Chondrocyte (in vitro differentiated cells): ENCODE measurements around the gene KAZN. TPM values are rescaled to one million over a fixed set of nuclear protein-coding genes. Genes with fewer than 3 reads are reported as not detected.

ENCODE experiments used
- DNase-seq: peaks from one replicate; pipeline ENCODE4 v3.0.0; 2021; ENCODE audit warnings: mixed read lengths, low spot score
- H3K27ac Mint-ChIP-seq: one replicate; pipeline ENCODE4 v1.8.0; 2021; ENCODE audit warnings: mild to moderate bottlenecking, moderate library complexity, mixed read lengths; ENCODE audit not compliant: unreplicated experiment
- H3K27me3 Mint-ChIP-seq: 2 replicates; pipeline ENCODE4 v1.8.0; 2021; ENCODE audit warnings: low read depth, mixed read lengths
- H3K36me3 Mint-ChIP-seq: 2 replicates; pipeline ENCODE4 v1.8.0; 2021; ENCODE audit warnings: low read depth, mixed read lengths
- H3K4me1 Mint-ChIP-seq: 2 replicates; pipeline ENCODE4 v1.8.0; 2021; ENCODE audit warnings: low read depth, mild to moderate bottlenecking, mixed read lengths
- H3K4me3 Mint-ChIP-seq: one replicate; pipeline ENCODE4 v1.8.0; 2021; ENCODE audit warnings: mild to moderate bottlenecking, moderate library complexity, mixed read lengths; ENCODE audit not compliant: unreplicated experiment
- H3K9me3 Mint-ChIP-seq: 2 replicates; pipeline ENCODE4 v1.8.0; 2021; ENCODE audit warnings: low read depth, mixed read lengths
- total RNA-seq: library from RNA; stranded (reverse); gene quantifications from 3 replicates; pipeline ENCODE4 v1.2.1, GENCODE V29; 2021
- TF ChIP-seq, protein P1 (sequence below): fragments of 200-600 bp; sonication (generic); IDR thresholded peaks from 2 replicates; pipeline ENCODE4 v1.5.0; 2021; ENCODE audit warnings: antibody characterized with exemption, mild to moderate bottlenecking, moderate library complexity

KAZN gene
- total RNA-seq, 1 donor from 2014 or later, result 29.6 TPM

DNA sequence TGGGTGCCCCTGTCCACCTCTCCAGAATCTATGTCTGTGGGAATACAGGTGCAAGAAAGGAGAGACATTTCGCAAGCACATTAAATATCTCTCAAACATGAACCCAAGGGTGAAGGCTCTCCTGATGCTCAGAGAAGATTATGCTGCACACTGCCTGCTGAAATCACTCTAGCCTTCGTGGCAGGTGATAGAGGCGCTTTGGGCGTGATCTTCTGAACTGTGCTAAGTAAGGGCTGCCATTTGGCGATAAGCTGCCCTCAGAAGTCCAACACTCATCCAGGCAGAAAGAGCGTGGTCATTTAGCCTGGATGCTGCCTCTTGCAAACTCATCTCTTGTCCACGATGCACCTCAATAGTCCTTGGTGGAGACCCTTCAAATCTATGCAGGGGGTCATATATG lies 241.9 kb downstream of the KAZN start:
- H3K9me3 Mint-ChIP-seq, result peaks cover 20% of the 10 kb centered on the region
- no peak overlapping the region for H3K27ac Mint-ChIP-seq
- TF ChIP-seq, protein P1, sequence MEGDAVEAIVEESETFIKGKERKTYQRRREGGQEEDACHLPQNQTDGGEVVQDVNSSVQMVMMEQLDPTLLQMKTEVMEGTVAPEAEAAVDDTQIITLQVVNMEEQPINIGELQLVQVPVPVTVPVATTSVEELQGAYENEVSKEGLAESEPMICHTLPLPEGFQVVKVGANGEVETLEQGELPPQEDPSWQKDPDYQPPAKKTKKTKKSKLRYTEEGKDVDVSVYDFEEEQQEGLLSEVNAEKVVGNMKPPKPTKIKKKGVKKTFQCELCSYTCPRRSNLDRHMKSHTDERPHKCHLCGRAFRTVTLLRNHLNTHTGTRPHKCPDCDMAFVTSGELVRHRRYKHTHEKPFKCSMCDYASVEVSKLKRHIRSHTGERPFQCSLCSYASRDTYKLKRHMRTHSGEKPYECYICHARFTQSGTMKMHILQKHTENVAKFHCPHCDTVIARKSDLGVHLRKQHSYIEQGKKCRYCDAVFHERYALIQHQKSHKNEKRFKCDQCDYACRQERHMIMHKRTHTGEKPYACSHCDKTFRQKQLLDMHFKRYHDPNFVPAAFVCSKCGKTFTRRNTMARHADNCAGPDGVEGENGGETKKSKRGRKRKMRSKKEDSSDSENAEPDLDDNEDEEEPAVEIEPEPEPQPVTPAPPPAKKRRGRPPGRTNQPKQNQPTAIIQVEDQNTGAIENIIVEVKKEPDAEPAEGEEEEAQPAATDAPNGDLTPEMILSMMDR, result no peak
- no peak overlapping the region for H3K4me3 Mint-ChIP-seq
- H3K27me3 Mint-ChIP-seq, result peaks cover 7% of the 10 kb centered on the region
- peaks cover 4% of the 10 kb centered on the region for H3K4me1 Mint-ChIP-seq
- peaks cover 5% of the 10 kb centered on the region for H3K36me3 Mint-ChIP-seq
- peak; percentile 20 for DNase-seq

DNA sequence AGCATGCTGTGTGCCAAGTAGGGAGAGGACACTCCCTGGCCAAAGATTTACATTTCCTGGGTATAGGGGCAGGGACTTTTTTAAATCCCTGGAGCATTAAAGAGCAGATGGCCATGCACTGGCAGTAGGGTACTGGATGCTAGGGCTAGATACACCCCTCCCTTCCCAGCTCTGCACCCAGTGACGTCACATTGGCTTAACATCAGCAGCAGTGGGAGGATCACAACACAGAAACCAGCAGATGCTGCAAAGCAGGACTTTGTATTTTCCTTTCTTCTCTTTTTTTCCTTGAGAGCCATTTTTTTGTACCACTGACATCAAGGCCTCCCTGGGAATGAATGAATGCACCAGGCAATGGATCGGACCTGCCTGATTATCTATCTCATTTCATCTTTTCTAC lies 243.0 kb downstream of the KAZN start:
- peaks cover 7% of the 10 kb centered on the region for H3K27me3 Mint-ChIP-seq
- TF ChIP-seq, protein P1, result no peak
- H3K27ac Mint-ChIP-seq, result no peak overlapping the region
- peaks cover 5% of the 10 kb centered on the region for H3K36me3 Mint-ChIP-seq
- H3K9me3 Mint-ChIP-seq, result peaks cover 20% of the 10 kb centered on the region
- no peak overlapping the region for H3K4me3 Mint-ChIP-seq
- peaks cover 4% of the 10 kb centered on the region for H3K4me1 Mint-ChIP-seq
- DNase-seq, result no peak

DNA sequence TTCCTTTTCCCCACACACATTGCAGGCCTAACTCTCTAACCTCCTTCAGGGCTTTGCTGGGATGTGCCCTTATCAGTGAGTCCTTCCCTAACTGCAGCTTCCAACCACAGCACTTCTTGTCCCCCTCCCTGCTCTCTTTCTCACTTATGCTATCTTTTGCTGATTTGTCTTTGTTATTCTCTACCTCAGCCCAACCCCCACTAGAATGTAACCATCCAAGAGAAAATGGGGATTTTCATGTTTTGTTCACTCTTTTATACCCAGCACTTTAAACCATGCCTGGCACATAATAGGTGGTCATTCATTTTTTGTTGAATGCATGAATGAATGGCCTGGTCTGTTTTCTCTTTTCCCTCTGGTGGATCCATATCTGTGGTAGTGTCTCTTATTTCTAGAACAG lies 243.5 kb downstream of the KAZN start:
- Mint-ChIP-seq H3K27me3 (peaks cover 7% of the 10 kb centered on the region), H3K9me3 (peaks cover 20% of the 10 kb centered on the region), H3K4me3 (no peak overlapping the region), H3K27ac (peak overlapping the region; percentile 1), H3K36me3 (peaks cover 5% of the 10 kb centered on the region), H3K4me1 (peaks cover 4% of the 10 kb centered on the region)
- TF ChIP-seq, protein P1, result no peak
- no peak for DNase-seq

DNA sequence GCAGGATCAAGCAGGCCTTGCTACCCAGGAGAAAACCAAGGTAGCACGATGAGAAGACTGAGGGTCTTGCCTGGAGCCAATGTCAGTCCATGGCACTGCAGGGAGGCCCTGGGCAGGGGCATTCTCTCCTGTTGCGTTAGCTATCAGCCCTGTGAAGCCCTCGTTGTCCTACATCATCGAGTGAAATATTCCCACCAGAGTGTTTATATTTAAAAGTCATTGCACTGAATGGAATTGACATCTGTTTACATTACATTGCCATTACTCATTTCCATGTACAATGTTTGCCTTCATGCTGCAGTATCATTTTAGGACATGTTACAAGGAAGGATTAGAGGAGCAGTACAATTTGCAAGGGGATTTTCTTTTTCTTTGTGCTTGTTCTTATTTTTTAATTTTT lies 243.9 kb downstream of the KAZN start:
- TF ChIP-seq, protein P1, result no peak
- peak overlapping the region; percentile 1 for H3K27ac Mint-ChIP-seq
- no peak for DNase-seq
- H3K4me1 Mint-ChIP-seq, result peaks cover 4% of the 10 kb centered on the region
- H3K9me3 Mint-ChIP-seq, result peaks cover 20% of the 10 kb centered on the region
- H3K36me3 Mint-ChIP-seq, result peaks cover 5% of the 10 kb centered on the region
- no peak overlapping the region for H3K4me3 Mint-ChIP-seq
- H3K27me3 Mint-ChIP-seq, result peaks cover 7% of the 10 kb centered on the region

DNA sequence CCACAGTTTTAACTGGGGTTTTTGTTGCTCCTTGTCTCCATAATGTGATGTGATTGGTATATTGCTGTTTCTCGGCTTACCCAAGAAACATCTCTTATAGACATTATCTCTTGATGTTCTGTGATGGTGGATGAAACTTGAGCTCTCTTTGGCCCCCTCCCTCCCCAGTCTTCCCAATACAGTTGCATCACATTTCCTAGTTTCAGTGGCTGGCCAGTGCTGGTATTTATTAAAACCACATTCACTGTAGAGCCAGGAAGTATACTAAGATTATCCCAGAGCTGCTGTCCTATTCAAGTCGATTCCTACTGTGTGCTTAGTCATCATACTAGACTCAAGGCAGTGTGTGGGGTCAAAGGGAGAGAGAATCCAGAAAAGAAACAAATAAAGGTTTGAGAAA lies 244.4 kb downstream of the KAZN start:
- Mint-ChIP-seq H3K27me3 (peaks cover 7% of the 10 kb centered on the region), H3K4me3 (no peak overlapping the region), H3K4me1 (peaks cover 4% of the 10 kb centered on the region), H3K9me3 (peaks cover 20% of the 10 kb centered on the region), H3K36me3 (peaks cover 5% of the 10 kb centered on the region), H3K27ac (no peak overlapping the region)
- DNase-seq, result no peak
- TF ChIP-seq, protein P1, result no peak
